Measurements from ENCODE around the gene PSTPIP1. TPM values are rescaled to one million over a fixed set of nuclear protein-coding genes. Genes with fewer than 3 reads are reported as not detected.

Gene PSTPIP1
- total and polyA plus RNA-seq, 9 of the 15 experiments (the other 6 are each of a cell fraction or from before 2014, with no cell fraction given): not detected

GRCh38 chr15:77045985-77046384, 51.1 kb downstream of the PSTPIP1 start:
- ChIA-PET POLR2A (interaction anchor here (2.1 kb wide), 1 partner anchor 13 kb away, joined by 7 read pairs; no protein-coding TSS in a partner anchor), CTCF (ENCODE audit: low intra/inter-chr PET ratio) (no interaction called here)
- Histone ChIP-seq H3K27ac (ENCODE audit: extremely low read depth, low read depth, low read length) (no peak overlapping the region), H3K36me3 (ENCODE audit: control insufficient read depth, insufficient read depth, low read length) (peaks cover 53% of the 10 kb centered on the region; the same call in 2 of the 3 replicates), H3K4me1 (replicated peaks in 1 of 2; ENCODE audit: control insufficient read depth in 2 of 2, insufficient read depth in 2 of 2, low read length in 2 of 2) (no peaks in the 10 kb centered on the region), H3K27me3 (ENCODE audit: control insufficient read depth in 2 of 2, insufficient read depth in 2 of 2, low read length in 2 of 2) (no peaks in the 10 kb centered on the region), H3K4me3 (no peak overlapping the region), H3K9ac (ENCODE audit: insufficient read depth in 1 of 2, low read depth in 2 of 2, low read length in 2 of 2) (no peak overlapping the region), H3K9me3 (replicated peaks; ENCODE audit: control insufficient read depth, insufficient read depth, low read depth, low read length) (no peaks in the 10 kb centered on the region), H4K20me1 (replicated peaks; ENCODE audit: control insufficient read depth, insufficient read depth, low read length) (no peaks in the 10 kb centered on the region), H3K79me2 (ENCODE audit: control insufficient read depth, insufficient read depth, low read length) (no peaks in the 10 kb centered on the region), H3K9me1 (ENCODE audit: control insufficient read depth, insufficient read depth, low read length) (no peaks in the 10 kb centered on the region), H2AFZ (ENCODE audit: low read depth, low read length) (no peak overlapping the region), H3K4me2 (ENCODE audit: insufficient read depth, low read length) (no peak overlapping the region)
- TF ChIP-seq MCM3 (IDR thresholded peaks at IDR 0.05): no peak
- TF ChIP-seq KLF16 (IDR thresholded peaks at IDR 0.05): no peak
- no peak for TF ChIP-seq RBM17 (IDR thresholded peaks at IDR 0.05; ENCODE audit: borderline replicate concordance, low read depth, low read length)
- FAIRE-seq (no peak), DNase-seq (ENCODE audit: extremely low read depth in 1 of 4, low spot score in 3 of 4) (no peak), ATAC-seq (no peak)
- 81% methylated on average over 1 of the region's 1 CpG for WGBS (ENCODE audit: insufficient coverage, low coverage, missing lambda C conversion rate)
- in situ Hi-C loops (cut with MboI) (no loop called here), intact Hi-C loops (cut with micrococcal nuclease) (no loop called here)
- BruUV-seq (replicated peaks): no TSS peak

- intact Hi-C loops (cut with micrococcal nuclease): no loop called here
- Histone ChIP-seq H3K9ac (ENCODE audit: insufficient read depth in 1 of 2, low read depth in 2 of 2, low read length in 2 of 2) (no peak overlapping the region), H4K20me1 (replicated peaks; ENCODE audit: control insufficient read depth, insufficient read depth, low read length) (no peaks in the 10 kb centered on the region), H2AFZ (ENCODE audit: low read depth, low read length) (no peak overlapping the region), H3K4me3 (no peak overlapping the region), H3K4me2 (ENCODE audit: insufficient read depth, low read length) (no peak overlapping the region), H3K79me2 (ENCODE audit: control insufficient read depth, insufficient read depth, low read length) (no peaks in the 10 kb centered on the region), H3K4me1 (replicated peaks in 1 of 2; ENCODE audit: control insufficient read depth in 2 of 2, insufficient read depth in 2 of 2, low read length in 2 of 2) (no peaks in the 10 kb centered on the region), H3K36me3 (ENCODE audit: control insufficient read depth, insufficient read depth, low read length) (peaks cover 56% of the 10 kb centered on the region; the same call in 2 of the 3 replicates), H3K27me3 (ENCODE audit: control insufficient read depth in 2 of 2, insufficient read depth in 2 of 2, low read length in 2 of 2) (no peaks in the 10 kb centered on the region), H3K27ac (ENCODE audit: extremely low read depth, low read depth, low read length) (no peak overlapping the region), H3K9me3 (replicated peaks; ENCODE audit: control insufficient read depth, insufficient read depth, low read depth, low read length) (no peaks in the 10 kb centered on the region), H3K9me1 (ENCODE audit: control insufficient read depth, insufficient read depth, low read length) (no peaks in the 10 kb centered on the region)
- in situ Hi-C loops (cut with MboI): no loop called here
- no TSS peak for BruUV-seq (replicated peaks)
- POLR2A ChIA-PET: interaction anchor here (2.1 kb wide), 1 partner anchor 12 kb away, joined by 7 read pairs; no protein-coding TSS in a partner anchor
- ATAC-seq (no peak), FAIRE-seq (no peak), DNase-seq (ENCODE audit: extremely low read depth in 1 of 4, low spot score in 3 of 4) (no peak)
- 88% methylated on average over 7 of the region's 7 CpGs for WGBS (ENCODE audit: insufficient coverage, low coverage, missing lambda C conversion rate)
- CTCF ChIA-PET (ENCODE audit: low intra/inter-chr PET ratio): no interaction called here
- TF ChIP-seq ZBTB33 (CRISPR knock-in tag; IDR thresholded peaks at IDR 0.05) (no peak), ZEB2 (IDR thresholded peaks at IDR 0.05) (no peak), DEAF1 (CRISPR knock-in tag; IDR thresholded peaks at IDR 0.05) (no peak), ETS2 (tag; IDR thresholded peaks at IDR 0.05; ENCODE audit: borderline replicate concordance, poor library complexity, severe bottlenecking) (no peak), ZBTB43 (CRISPR knock-in tag; IDR thresholded peaks at IDR 0.05) (no peak), ZSCAN32 (CRISPR knock-in tag; IDR thresholded peaks at IDR 0.05) (no peak), BCL6 (CRISPR knock-in tag; IDR thresholded peaks at IDR 0.05) (no peak), HLTF (IDR thresholded peaks at IDR 0.05) (no peak), NCOA1 (IDR thresholded peaks at IDR 0.05; ENCODE audit: low read depth) (no peak)
Measured at GRCh38 chr15:77046704-77047412, 51.9 kb downstream of the PSTPIP1 start.

All from K562 (cell line).